HUES6 (cell line): ENCODE results near the gene HOXD1.

Experiments used
- H3K27ac ChIP-seq: 2 replicates; pipeline ENCODE4 v1.7.0; 2013; ENCODE audit warnings: low read depth, mild to moderate bottlenecking, low read length, inconsistent platforms
- H3K27me3 ChIP-seq: 2 replicates; pipeline ENCODE4 v1.6.1; 2013; ENCODE audit warnings: low read length; ENCODE audit not compliant: control insufficient read depth, insufficient read depth
- H3K36me3 ChIP-seq: 2 replicates; pipeline ENCODE4 v1.6.1; 2013; ENCODE audit warnings: low read length; ENCODE audit not compliant: control insufficient read depth, insufficient read depth
- H3K4me1 ChIP-seq: 2 replicates; pipeline ENCODE4 v1.6.1; 2013; ENCODE audit warnings: low read length; ENCODE audit not compliant: control insufficient read depth, insufficient read depth
- H3K4me3 ChIP-seq: 2 replicates; pipeline ENCODE4 v1.5.1; 2013; ENCODE audit warnings: low read depth, low read length
- H3K9ac ChIP-seq: one replicate; pipeline ENCODE4 v1.6.1; 2013; ENCODE audit warnings: mild to moderate bottlenecking, low read length
- H3K9me3 ChIP-seq: 2 replicates; pipeline ENCODE4 v1.6.1; 2013; ENCODE audit warnings: low read depth, low read length; ENCODE audit not compliant: control insufficient read depth, insufficient read depth

HOXD1 gene

GRCh38 chr2:176155356-176156044 lies 33.0 kb upstream of the HOXD1 start:
- Histone ChIP-seq H3K27ac (no peak overlapping the region), H3K27me3 (peaks cover 100% of the 10 kb centered on the region), H3K4me1 (peaks cover 28% of the 10 kb centered on the region), H3K4me3 (no peak overlapping the region), H3K9me3 (no peaks in the 10 kb centered on the region), H3K9ac (peak overlapping the region; percentile 39), H3K36me3 (no peaks in the 10 kb centered on the region)

GRCh38 chr2:176156301-176156806 lies 32.1 kb upstream of the HOXD1 start:
- Histone ChIP-seq H3K27me3 (peaks cover 100% of the 10 kb centered on the region), H3K36me3 (no peaks in the 10 kb centered on the region), H3K9ac (peak overlapping the region; percentile 43), H3K27ac (no peak overlapping the region), H3K9me3 (no peaks in the 10 kb centered on the region), H3K4me3 (no peak overlapping the region), H3K4me1 (peaks cover 28% of the 10 kb centered on the region)

GRCh38 chr2:176156807-176157498 lies 31.5 kb upstream of the HOXD1 start, which contains the start of gene HOXD3:
Gene HOXD3, plus strand, starts transcription at chr2:176157307. Its CDS starts 11,808 bp downstream, at chr2:176169115.
- Histone ChIP-seq H3K9ac (peak within 1 kb of the TSS; percentile 63), H3K9me3 (no peaks in the 10 kb centered on the region), H3K4me1 (peaks cover 26% of the 10 kb centered on the region), H3K36me3 (no peaks in the 10 kb centered on the region), H3K27me3 (peaks cover 100% of the 10 kb centered on the region), H3K27ac (no peak within 1 kb of the TSS), H3K4me3 (no peak within 1 kb of the TSS; the same call in 1 of the 2 replicates)

GRCh38 chr2:176157499-176158185 lies 30.8 kb upstream of the HOXD1 start:
- no peak overlapping the region for H3K27ac ChIP-seq
- no peaks in the 10 kb centered on the region for H3K36me3 ChIP-seq
- peaks cover 28% of the 10 kb centered on the region for H3K4me1 ChIP-seq
- peaks cover 100% of the 10 kb centered on the region for H3K27me3 ChIP-seq
- H3K9me3 ChIP-seq = no peaks in the 10 kb centered on the region
- no peak overlapping the region; the same call in 1 of the 2 replicates for H3K4me3 ChIP-seq
- peak overlapping the region; percentile 63 for H3K9ac ChIP-seq

GRCh38 chr2:176158186-176158591 lies 30.3 kb upstream of the HOXD1 start:
- Histone ChIP-seq H3K4me3 (peak overlapping the region; percentile 19; the same call in 1 of the 2 replicates), H3K9me3 (no peaks in the 10 kb centered on the region), H3K36me3 (no peaks in the 10 kb centered on the region), H3K9ac (peak overlapping the region; percentile 63), H3K4me1 (peaks cover 30% of the 10 kb centered on the region), H3K27ac (no peak overlapping the region), H3K27me3 (peaks cover 100% of the 10 kb centered on the region)

- peaks cover 39% of the 10 kb centered on the region for H3K4me1 ChIP-seq
- no peak overlapping the region for H3K27ac ChIP-seq
- peaks cover 100% of the 10 kb centered on the region for H3K27me3 ChIP-seq
- H3K36me3 ChIP-seq = no peaks in the 10 kb centered on the region
- peak overlapping the region; percentile 27; the same call in 1 of the 2 replicates for H3K4me3 ChIP-seq
- peak overlapping the region; percentile 71 for H3K9ac ChIP-seq
- no peaks in the 10 kb centered on the region for H3K9me3 ChIP-seq
Measured at GRCh38 chr2:176158855-176159662, 29.4 kb upstream of the HOXD1 start.

- Histone ChIP-seq H3K36me3 (no peaks in the 10 kb centered on the region), H3K9ac (peak overlapping the region; percentile 71), H3K27me3 (peaks cover 100% of the 10 kb centered on the region), H3K4me1 (peaks cover 44% of the 10 kb centered on the region), H3K9me3 (no peaks in the 10 kb centered on the region), H3K4me3 (peak overlapping the region; percentile 27; the same call in 1 of the 2 replicates), H3K27ac (no peak overlapping the region)
Measured at GRCh38 chr2:176159663-176160250, 28.7 kb upstream of the HOXD1 start.

GRCh38 chr2:176160251-176160985 lies 28.1 kb upstream of the HOXD1 start:
- H3K27ac ChIP-seq = no peak overlapping the region
- peaks cover 43% of the 10 kb centered on the region for H3K4me1 ChIP-seq
- H3K9me3 ChIP-seq = no peaks in the 10 kb centered on the region
- H3K27me3 ChIP-seq = peaks cover 100% of the 10 kb centered on the region
- H3K4me3 ChIP-seq = peak overlapping the region; percentile 27; the same call in 1 of the 2 replicates
- H3K36me3 ChIP-seq = no peaks in the 10 kb centered on the region
- peak overlapping the region; percentile 71 for H3K9ac ChIP-seq

GRCh38 chr2:176160986-176161824 lies 27.3 kb upstream of the HOXD1 start:
- no peak overlapping the region for H3K27ac ChIP-seq
- H3K9me3 ChIP-seq = no peaks in the 10 kb centered on the region
- peak overlapping the region; percentile 43 for H3K9ac ChIP-seq
- H3K27me3 ChIP-seq = peaks cover 100% of the 10 kb centered on the region
- H3K4me1 ChIP-seq = peaks cover 40% of the 10 kb centered on the region
- H3K4me3 ChIP-seq = peak overlapping the region; percentile 27; the same call in 1 of the 2 replicates
- H3K36me3 ChIP-seq = no peaks in the 10 kb centered on the region
